OCI-LY7 (cell line): ENCODE measurements around the gene MAU2.

Experiments used
- EZH2phosphoT487 ChIP-seq: fragments of 200-600 bp; sonication (generic); IDR thresholded peaks from 2 replicates; pipeline ENCODE4 v1.6.1; 2018; ENCODE audit warnings: low read depth, borderline replicate concordance, mild to moderate bottlenecking, mixed run types, antibody characterized with exemption, low read length, moderate library complexity, mixed read lengths
- TF ChIP-seq, protein P1 (sequence below): fragments of 200-600 bp; sonication (generic); conservative IDR thresholded peaks from 2 replicates; pipeline ENCODE4 v1.5.1; 2014; ENCODE audit warnings: mild to moderate bottlenecking, antibody characterized with exemption, low read length, moderate library complexity, mixed read lengths

DNA sequence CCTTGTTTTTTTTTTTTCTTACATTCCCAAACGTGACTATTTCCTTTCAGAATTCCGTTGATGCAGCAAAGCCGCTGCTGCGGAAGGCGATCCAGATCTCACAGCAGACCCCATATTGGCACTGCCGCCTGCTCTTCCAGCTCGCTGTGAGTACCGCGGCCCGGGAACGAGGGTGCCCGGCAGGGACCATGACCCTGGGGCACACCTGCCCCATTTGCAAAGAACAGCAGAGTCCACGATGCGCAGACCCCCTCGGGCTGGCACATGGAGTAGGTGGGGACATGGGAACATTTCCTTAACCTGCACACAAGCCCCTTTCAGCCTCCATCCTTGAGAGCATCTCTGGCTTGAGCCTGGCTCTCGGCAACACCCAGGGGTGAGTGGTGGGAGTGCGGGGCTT, 16.5 kb downstream of the MAU2 start:
- TF ChIP-seq, protein P1, sequence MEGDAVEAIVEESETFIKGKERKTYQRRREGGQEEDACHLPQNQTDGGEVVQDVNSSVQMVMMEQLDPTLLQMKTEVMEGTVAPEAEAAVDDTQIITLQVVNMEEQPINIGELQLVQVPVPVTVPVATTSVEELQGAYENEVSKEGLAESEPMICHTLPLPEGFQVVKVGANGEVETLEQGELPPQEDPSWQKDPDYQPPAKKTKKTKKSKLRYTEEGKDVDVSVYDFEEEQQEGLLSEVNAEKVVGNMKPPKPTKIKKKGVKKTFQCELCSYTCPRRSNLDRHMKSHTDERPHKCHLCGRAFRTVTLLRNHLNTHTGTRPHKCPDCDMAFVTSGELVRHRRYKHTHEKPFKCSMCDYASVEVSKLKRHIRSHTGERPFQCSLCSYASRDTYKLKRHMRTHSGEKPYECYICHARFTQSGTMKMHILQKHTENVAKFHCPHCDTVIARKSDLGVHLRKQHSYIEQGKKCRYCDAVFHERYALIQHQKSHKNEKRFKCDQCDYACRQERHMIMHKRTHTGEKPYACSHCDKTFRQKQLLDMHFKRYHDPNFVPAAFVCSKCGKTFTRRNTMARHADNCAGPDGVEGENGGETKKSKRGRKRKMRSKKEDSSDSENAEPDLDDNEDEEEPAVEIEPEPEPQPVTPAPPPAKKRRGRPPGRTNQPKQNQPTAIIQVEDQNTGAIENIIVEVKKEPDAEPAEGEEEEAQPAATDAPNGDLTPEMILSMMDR = no peak
- no peak for TF ChIP-seq EZH2phosphoT487
